HepG2 (cell line): ENCODE measurements around the gene GDPD5. TPM values are rescaled to one million over a fixed set of nuclear protein-coding genes. Genes with fewer than 3 reads are reported as not detected.

Source experiments
- ATAC-seq: fragments of 200-7000 bp; cut with Tn5 transposase; 3 replicates; pipeline ENCODE4 v1.9.1; 2020; ENCODE audit warnings: mild to moderate bottlenecking, moderate library complexity
- BruUV-seq: library from RNA; stranded (reverse); fragments of 400-500 nt; replicated peaks from 2 replicates; lab custom pipeline; 2021; lab: Mats Ljungman, UMichigan
- CTCF ChIA-PET: fragments of 300-600 bp; formaldehyde crosslinking; extraction: SDS; loops from one replicate; lab custom pipeline; 2021; ENCODE audit warnings: low total read pairs, inconsistent platforms, low intra/inter-chr PET ratio; lab: Yijun Ruan, JAX
- POLR2A ChIA-PET: fragments of 350-600 bp; sonication (Branson Sonifier 250); formaldehyde crosslinking; loops from one replicate; lab custom pipeline; 2020; ENCODE audit warnings: antibody characterized with exemption, inconsistent platforms; lab: Yijun Ruan, JAX
- DNase-seq: peaks from one replicate; pipeline ENCODE4 v3.0.0-alpha.2; 2015; ENCODE audit warnings: low spot score
- FAIRE-seq: peaks from 3 replicates; lab custom pipeline; 2011; peaks lifted over from hg19 to GRCh38; lab: Jason Lieb, UNC
- H2AFZ ChIP-seq: one replicate; pipeline ENCODE4 v1.6.1; 2011; ENCODE audit warnings: low read length, inconsistent platforms
- H3K27ac ChIP-seq: fragments of 300-600 bp; 3 replicates; pipeline ENCODE4 v1.8.0; 2011; ENCODE audit warnings: mixed run types, mild to moderate bottlenecking, mixed read lengths, low read length, inconsistent platforms; ENCODE audit not compliant: insufficient read depth; ENCODE audit errors: extremely low read length
- H3K27me3 ChIP-seq, 2 experiments: fragments of 200-600 bp in 1 of 2; 2 replicates in 1 of 2; 3 replicates in 1 of 2; pipeline versions ENCODE4 v1.6.0 to v1.8.0; 2011; ENCODE audit warnings: low read length in 2 of 2, mild to moderate bottlenecking in 2 of 2, moderate library complexity in 2 of 2, inconsistent platforms in 1 of 2; ENCODE audit not compliant: insufficient read depth in 2 of 2, control insufficient read depth in 1 of 2
- H3K36me3 ChIP-seq, 2 experiments: fragments of 200-600 bp in 1 of 2; replicated peaks in 1 of 2; 2 replicates in 1 of 2; 3 replicates in 1 of 2; pipeline versions ENCODE4 v1.5.1 to v1.8.0; 2011; ENCODE audit warnings: low read length in 2 of 2, inconsistent platforms in 1 of 2; ENCODE audit not compliant: insufficient read depth in 2 of 2, control insufficient read depth in 1 of 2
- H3K4me1 ChIP-seq: 2 replicates; pipeline ENCODE4 v1.5.1; 2012; ENCODE audit warnings: low read length, inconsistent platforms; ENCODE audit not compliant: insufficient read depth
- H3K4me2 ChIP-seq: 2 replicates; pipeline ENCODE4 v1.6.0; 2011; ENCODE audit warnings: low read depth, low read length, inconsistent platforms
- H3K4me3 ChIP-seq, 3 experiments: fragments of 200-600 bp in 1 of 3; sonication (generic), shearing (Covaris generic) in 1 of 3; replicated peaks in 1 of 3; 2 replicates each; pipeline ENCODE4 v1.5.1; 2011 to 2016; ENCODE audit warnings: low read length in 3 of 3, inconsistent platforms in 2 of 3, low read depth in 2 of 3, mild to moderate bottlenecking in 2 of 3, control low read depth in 1 of 3, mixed read lengths in 1 of 3; ENCODE audit not compliant: insufficient read depth in 1 of 3
- H3K79me2 ChIP-seq: one replicate; pipeline ENCODE4 v1.6.1; 2011; ENCODE audit warnings: low read length, inconsistent platforms; ENCODE audit not compliant: insufficient read depth
- H3K9ac ChIP-seq: 2 replicates; pipeline ENCODE4 v1.6.0; 2011; ENCODE audit warnings: mild to moderate bottlenecking, low read depth, low read length, inconsistent platforms; ENCODE audit not compliant: insufficient read depth
- H3K9me3 ChIP-seq: 2 replicates; pipeline ENCODE4 v1.5.1; 2012; ENCODE audit warnings: mild to moderate bottlenecking, low read length
- H4K20me1 ChIP-seq: 2 replicates; pipeline ENCODE4 v1.6.0; 2011; ENCODE audit warnings: inconsistent platforms, mild to moderate bottlenecking, low read length, moderate library complexity; ENCODE audit not compliant: insufficient read depth
- FOXA1 ChIP-seq, 2 experiments: fragments of 450-650 bp in 1 of 2; sonication (generic) in 1 of 2; formaldehyde crosslinking in 1 of 2; IDR thresholded peaks; 2 replicates each; pipeline versions ENCODE4 v1.4.0 to v1.6.1; 2016 to 2020; ENCODE audit warnings: missing genetic modification reagents in 1 of 2
- MYC ChIP-seq: sonication (generic); formaldehyde crosslinking; IDR thresholded peaks from 2 replicates; pipeline ENCODE4 v1.9.0; 2021; ENCODE audit warnings: missing genetic modification reagents, borderline replicate concordance
- ZNF337 ChIP-seq: sonication (generic); formaldehyde crosslinking; IDR thresholded peaks from 2 replicates; pipeline ENCODE4 v1.5.1; 2020; ENCODE audit warnings: missing genetic modification reagents, low read depth, mild to moderate bottlenecking, borderline replicate concordance
- ZNF629 ChIP-seq: sonication (generic); formaldehyde crosslinking; conservative IDR thresholded peaks from 2 replicates; pipeline ENCODE4 v1.5.0; 2020; ENCODE audit warnings: missing genetic modification reagents
- ZNF781 ChIP-seq: sonication (generic); formaldehyde crosslinking; IDR thresholded peaks from 2 replicates; pipeline ENCODE4 v1.5.1; 2020; ENCODE audit warnings: borderline replicate concordance, mild to moderate bottlenecking, missing genetic modification reagents; ENCODE audit errors: not compliant biosample characterization
- WGBS: methylation state at CpG from one replicate; pipeline ENCODE4 v1.1.6; 2017; ENCODE audit warnings: low lambda C conversion rate; 5-methylcytosine and 5-hydroxymethylcytosine counted together
- in situ Hi-C: cut with HindIII; loops from 2 replicates; pipeline ENCODE4 v1.10.0; 2017; ENCODE audit warnings: low pct_unique_long_range_greater_than_20kb; ENCODE audit not compliant: extremely low pct_ligation_motif_present
- intact Hi-C: fragments of 100-400 bp; cut with micrococcal nuclease; formaldehyde crosslinking; loops from one replicate; pipeline ENCODE4 v1.10.0; 2022; ENCODE audit not compliant: unreplicated experiment
- polyA plus RNA-seq, 8 experiments: library from polyadenylated mRNA; depleted of rRNA in 3 of 8; stranded (reverse) in 7 of 8; unstranded in 1 of 8; fragments of >200 nt; fragmentation: Illumina TruSeq in 4 of 8; extraction: Trizol in 4 of 8; gene quantifications; 2 replicates each; pipeline versions ENCODE4 v1.2.1 to v1.2.3, GENCODE V29; 2011 to 2016; ENCODE audit warnings: low read depth in 4 of 8, missing spikeins in 1 of 8, mixed read lengths in 1 of 8; ENCODE audit not compliant: insufficient read depth in 1 of 8
- total RNA-seq, 5 experiments: library from RNA; depleted of rRNA; stranded (reverse); fragments of >200 nt; fragmentation: Illumina TruSeq; extraction: Trizol; gene quantifications; 2 replicates each; pipeline ENCODE4 v1.2.3, GENCODE V29; 2016; ENCODE audit warnings: low read depth in 1 of 5
- TF ChIP-seq, protein P1 (sequence below): sonication (generic); formaldehyde crosslinking; IDR thresholded peaks from 2 replicates; pipeline ENCODE4 v1.5.1; 2020; ENCODE audit warnings: mild to moderate bottlenecking, missing genetic modification reagents, borderline replicate concordance

GDPD5 gene
- total and polyA plus RNA-seq, 2 of the 13 experiments (the other 11 are each of a cell fraction or from before 2014, with no cell fraction given), result 55.0 to 67.5 TPM

DNA sequence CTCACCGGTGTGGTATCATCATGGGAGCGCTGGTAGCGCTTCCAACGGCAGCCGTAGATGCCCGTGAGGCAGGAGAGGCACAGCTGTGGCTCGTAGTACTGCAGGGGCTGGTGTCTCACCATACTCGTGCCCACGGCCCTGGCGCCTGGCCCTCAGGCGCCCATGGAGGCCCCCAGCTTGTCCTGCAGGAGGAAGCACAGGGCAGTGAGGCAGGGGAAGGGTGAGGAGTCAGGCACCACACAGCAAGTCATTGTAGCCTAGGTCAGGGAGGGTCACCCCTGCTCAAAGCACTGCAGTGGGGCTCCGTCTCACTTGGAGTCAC lies 48.2 kb downstream of the GDPD5 start:
- no peak overlapping the region for H2AFZ ChIP-seq
- no peaks in the 10 kb centered on the region for H3K79me2 ChIP-seq
- DNase-seq, result no peak
- no TSS peak for BruUV-seq
- no peak overlapping the region for H3K4me3 ChIP-seq
- WGBS, result 98% methylated on average over 12 of the region's 12 CpGs
- peaks cover under 1% of the 10 kb centered on the region; the same call in 1 of the 2 replicates for H4K20me1 ChIP-seq
- peaks cover 14% of the 10 kb centered on the region for H3K4me1 ChIP-seq
- H3K4me2 ChIP-seq, result no peak overlapping the region
- intact Hi-C loops, result no loop called here
- H3K9me3 ChIP-seq, result no peaks in the 10 kb centered on the region
- H3K27me3 ChIP-seq, result no peaks in the 10 kb centered on the region
- peaks cover 47 to 66% of the 10 kb centered on the region in 2 experiments for H3K36me3 ChIP-seq
- no peak for FAIRE-seq
- POLR2A ChIA-PET, result no interaction called here
- ATAC-seq, result no peak
- CTCF ChIA-PET, result no interaction called here
- TF ChIP-seq, protein P1, sequence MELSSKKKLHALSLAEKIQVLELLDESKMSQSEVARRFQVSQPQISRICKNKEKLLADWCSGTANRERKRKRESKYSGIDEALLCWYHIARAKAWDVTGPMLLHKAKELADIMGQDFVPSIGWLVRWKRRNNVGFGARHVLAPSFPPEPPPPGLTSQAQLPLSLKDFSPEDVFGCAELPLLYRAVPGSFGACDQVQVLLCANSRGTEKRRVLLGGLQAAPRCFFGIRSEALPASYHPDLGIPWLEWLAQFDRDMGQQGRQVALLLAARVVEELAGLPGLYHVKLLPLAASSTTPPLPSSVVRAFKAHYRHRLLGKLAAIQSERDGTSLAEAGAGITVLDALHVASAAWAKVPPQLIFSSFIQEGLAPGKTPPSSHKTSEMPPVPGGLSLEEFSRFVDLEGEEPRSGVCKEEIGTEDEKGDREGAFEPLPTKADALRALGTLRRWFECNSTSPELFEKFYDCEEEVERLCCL (CRISPR knock-in tag), result no peak
- no peak for TF ChIP-seq FOXA1 (IDR thresholded peaks at IDR 0.05)
- no peak for TF ChIP-seq FOXA1 (CRISPR knock-in tag; IDR thresholded peaks at IDR 0.05)
- TF ChIP-seq, all 625 proteins: peak for 0
- Histone ChIP-seq H3K27ac (no peak overlapping the region), H3K9ac (no peak overlapping the region)
- in situ Hi-C loops, result no loop called here

DNA sequence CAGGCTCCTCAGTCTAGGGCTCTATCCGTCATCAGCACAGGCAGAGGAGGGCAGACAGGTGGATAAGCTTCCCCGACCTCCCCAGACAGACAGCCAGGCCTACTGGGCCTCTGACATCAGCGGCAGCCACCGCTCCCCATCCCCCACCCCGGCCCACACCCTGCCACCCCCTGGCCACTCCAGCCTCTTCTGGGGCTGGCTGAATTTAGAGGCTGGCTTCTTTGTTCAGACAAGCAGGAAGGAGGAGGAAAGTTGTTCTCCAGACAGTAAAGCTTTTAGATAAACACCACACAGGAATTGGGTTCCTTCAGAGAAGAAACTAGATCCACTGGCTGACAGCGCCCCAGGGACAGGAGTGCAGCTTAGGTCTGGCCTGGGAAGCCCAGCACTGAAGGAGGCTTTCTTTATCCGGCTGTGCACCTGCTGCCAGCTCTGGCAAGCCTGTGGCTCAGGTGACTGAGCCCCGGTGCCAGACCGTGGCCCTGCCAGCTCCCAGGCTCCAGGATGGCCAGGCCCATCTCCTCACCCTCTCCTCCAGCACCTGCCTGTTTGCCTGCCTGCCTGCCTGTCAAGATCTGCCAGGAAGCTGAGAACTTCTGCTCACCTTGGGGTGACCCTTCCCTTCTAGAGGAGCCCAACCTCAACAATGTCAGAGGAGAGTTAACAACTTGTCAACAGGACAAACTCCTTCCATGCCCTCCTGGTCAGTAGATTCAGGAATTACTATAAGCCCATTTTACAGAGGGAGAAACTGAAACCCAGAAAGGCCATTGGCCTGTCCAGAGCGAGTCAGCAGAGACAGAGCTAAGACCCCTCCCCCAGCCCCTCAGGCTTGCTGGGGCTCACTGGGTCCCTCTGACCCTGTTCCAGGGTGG lies 48.8 kb downstream of the GDPD5 start:
- no TSS peak for BruUV-seq
- FAIRE-seq (no peak), ATAC-seq (no peak), DNase-seq (no peak)
- no peak overlapping the region for H3K4me2 ChIP-seq
- no peak overlapping the region for H3K9ac ChIP-seq
- no peaks in the 10 kb centered on the region for H4K20me1 ChIP-seq
- 0 out of 2 replicates have a peak, but pooled peaks cover 10% of the 10 kb centered on the region for H3K4me1 ChIP-seq
- no peak overlapping the region for H3K4me3 ChIP-seq
- peak; percentile 62 for TF ChIP-seq ZNF629
- TF ChIP-seq ZNF337 (CRISPR knock-in tag), result no peak
- TF ChIP-seq ZNF781 (CRISPR knock-in tag), result no peak
- TF ChIP-seq MYC, result no peak
- intact Hi-C loops (no loop called here), in situ Hi-C loops (no loop called here)
- ChIA-PET CTCF (no interaction called here), POLR2A (no interaction called here)
- no peaks in the 10 kb centered on the region for H3K27me3 ChIP-seq
- no peaks in the 10 kb centered on the region for H3K79me2 ChIP-seq
- H3K36me3 ChIP-seq, result peaks cover 49 to 66% of the 10 kb centered on the region in 2 experiments
- H3K27ac ChIP-seq, result no peak overlapping the region
- 89% methylated on average over 7 of the region's 10 CpGs for WGBS
- H3K9me3 ChIP-seq, result no peaks in the 10 kb centered on the region
- no peak overlapping the region for H2AFZ ChIP-seq
